OCI-LY7 (cell line): ENCODE data around the gene EYS. TPM values are rescaled to one million over a fixed set of nuclear protein-coding genes. Genes with fewer than 3 reads are reported as not detected.

Experiments
- BruUV-seq: library from RNA; stranded (reverse); fragments of 400-500 nt; replicated peaks from 2 replicates; lab custom pipeline; 2021; lab: Mats Ljungman, UMichigan
- CTCF ChIA-PET: fragments of 300-600 bp; sonication (Branson Sonifier 250); formaldehyde crosslinking; loops from one replicate; lab custom pipeline; 2022; ENCODE audit warnings: antibody characterized with exemption; ENCODE audit not compliant: unreplicated experiment; lab: Charles Lee
- POLR2A ChIA-PET: fragments of 300-600 bp; sonication (Branson Sonifier 250); formaldehyde crosslinking; loops from one replicate; lab custom pipeline; 2022; ENCODE audit warnings: antibody characterized with exemption; lab: Charles Lee
- DNase-seq: peaks from one replicate; pipeline ENCODE4 v3.0.0-alpha.2; 2015; ENCODE audit warnings: low spot score
- H2AFZ ChIP-seq: fragments of 200-600 bp; sonication (generic), shearing (Covaris generic); 2 replicates; pipeline ENCODE4 v1.6.1; 2014; ENCODE audit warnings: mild to moderate bottlenecking, antibody characterized with exemption, low read length, moderate library complexity
- H3K27ac ChIP-seq: fragments of 200-600 bp; sonication (generic); 2 replicates; pipeline ENCODE4 v1.5.1; 2014; ENCODE audit warnings: mixed run types, low read depth, mild to moderate bottlenecking, moderate library complexity, low read length, inconsistent platforms; ENCODE audit not compliant: poor library complexity, severe bottlenecking
- H3K36me3 ChIP-seq: fragments of 200-600 bp; sonication (generic); 2 replicates; pipeline ENCODE4 v1.6.1; 2014; ENCODE audit warnings: mild to moderate bottlenecking, antibody characterized with exemption, low read length, moderate library complexity, mixed read lengths; ENCODE audit not compliant: insufficient read depth
- H3K4me1 ChIP-seq: fragments of 200-600 bp; sonication (generic); 2 replicates; pipeline ENCODE4 v1.5.1; 2014; ENCODE audit warnings: mild to moderate bottlenecking, low read length; ENCODE audit not compliant: insufficient read depth, poor library complexity, severe bottlenecking
- H3K4me2 ChIP-seq: fragments of 200-600 bp; sonication (generic); 2 replicates; pipeline ENCODE4 v1.6.1; 2014; ENCODE audit warnings: mild to moderate bottlenecking, low read length
- H3K4me3 ChIP-seq: fragments of 200-600 bp; sonication (generic); 2 replicates; pipeline ENCODE4 v1.5.1; 2014; ENCODE audit warnings: mild to moderate bottlenecking, low read depth, low read length; ENCODE audit not compliant: poor library complexity, severe bottlenecking
- H3K79me2 ChIP-seq: fragments of 200-600 bp; sonication (generic); 2 replicates; pipeline ENCODE4 v1.6.1; 2016; ENCODE audit warnings: low read depth, mild to moderate bottlenecking, low read length, moderate library complexity, mixed read lengths; ENCODE audit not compliant: insufficient read depth
- H3K9me2 ChIP-seq: fragments of 200-600 bp; sonication (generic); 2 replicates; pipeline ENCODE4 v1.6.1; 2016; ENCODE audit warnings: mild to moderate bottlenecking, low read length, mixed read lengths; ENCODE audit not compliant: insufficient read depth
- H3K9me3 ChIP-seq: fragments of 200-600 bp; sonication (generic); 2 replicates; pipeline ENCODE4 v1.6.1; 2014; ENCODE audit warnings: mild to moderate bottlenecking, mixed run types, low read length, mixed read lengths
- H4K20me1 ChIP-seq: fragments of 200-600 bp; sonication (generic); 2 replicates; pipeline ENCODE4 v1.6.1; 2014; ENCODE audit warnings: mild to moderate bottlenecking, antibody characterized with exemption, low read length, moderate library complexity, mixed read lengths; ENCODE audit not compliant: insufficient read depth
- CTCF ChIP-seq: fragments of 200-600 bp; sonication (generic); conservative IDR thresholded peaks from 2 replicates; pipeline ENCODE4 v1.5.1; 2014; ENCODE audit warnings: mild to moderate bottlenecking, antibody characterized with exemption, low read length, moderate library complexity, mixed read lengths
- EZH2phosphoT487 ChIP-seq: fragments of 200-600 bp; sonication (generic); IDR thresholded peaks from 2 replicates; pipeline ENCODE4 v1.6.1; 2018; ENCODE audit warnings: low read depth, borderline replicate concordance, mild to moderate bottlenecking, mixed run types, antibody characterized with exemption, low read length, moderate library complexity, mixed read lengths
- intact Hi-C: fragments of 100-400 bp; cut with micrococcal nuclease; formaldehyde crosslinking; loops from one replicate; pipeline ENCODE4 v1.10.0; 2022; ENCODE audit not compliant: unreplicated experiment
- total RNA-seq, 2 experiments: library from RNA; depleted of rRNA in 1 of 2; stranded (reverse); fragments of >200 nt in 1 of 2; shearing (Covaris generic) in 1 of 2; gene quantifications; 2 replicates each; pipeline ENCODE4 v1.2.3, GENCODE V29; 2014 to 2022

EYS gene
- total RNA-seq, 2 experiments from 2014 or later = not detected

GRCh38 chr6:64732888-64733287 lies 974.1 kb downstream of the EYS start:
- TF ChIP-seq CTCF = 0 out of 2 replicates have a peak, but pooled peaks have one; percentile 16
- no peak for TF ChIP-seq EZH2phosphoT487
- H3K4me1 ChIP-seq = no peaks in the 10 kb centered on the region
- H3K27ac ChIP-seq = no peak overlapping the region
- CTCF ChIA-PET = no interaction called here
- H2AFZ ChIP-seq = no peak overlapping the region
- POLR2A ChIA-PET = interaction anchor here (0.6 kb wide), 1 partner anchor 165 kb away, joined by 5 read pairs; no protein-coding TSS in a partner anchor
- H3K79me2 ChIP-seq = no peaks in the 10 kb centered on the region
- H4K20me1 ChIP-seq = no peaks in the 10 kb centered on the region
- no peak overlapping the region for H3K4me3 ChIP-seq
- no peaks in the 10 kb centered on the region for H3K9me3 ChIP-seq
- no peaks in the 10 kb centered on the region for H3K9me2 ChIP-seq
- BruUV-seq = no TSS peak
- no peaks in the 10 kb centered on the region for H3K36me3 ChIP-seq
- no peak overlapping the region for H3K4me2 ChIP-seq
- no peak for DNase-seq
- intact Hi-C loops = no loop called here

GRCh38 chr6:64729522-64729921 lies 977.5 kb downstream of the EYS start:
- Histone ChIP-seq H3K9me3 (no peaks in the 10 kb centered on the region), H3K4me1 (no peaks in the 10 kb centered on the region), H3K4me2 (no peak overlapping the region), H3K9me2 (no peaks in the 10 kb centered on the region), H3K27ac (no peak overlapping the region), H3K36me3 (no peaks in the 10 kb centered on the region), H2AFZ (no peak overlapping the region), H3K4me3 (no peak overlapping the region), H3K79me2 (no peaks in the 10 kb centered on the region), H4K20me1 (no peaks in the 10 kb centered on the region)
- POLR2A ChIA-PET = interaction anchor here (1.0 kb wide), 1 partner anchor 8 kb away, joined by 5 read pairs; no protein-coding TSS in a partner anchor
- CTCF ChIA-PET = no interaction called here
- no TSS peak for BruUV-seq
- TF ChIP-seq EZH2phosphoT487 = no peak
- TF ChIP-seq CTCF = no peak
- DNase-seq = no peak
- intact Hi-C loops = no loop called here

GRCh38 chr6:64727075-64727474 lies 980.0 kb downstream of the EYS start:
- H3K36me3 ChIP-seq = no peaks in the 10 kb centered on the region
- no peak for TF ChIP-seq CTCF
- no peak for TF ChIP-seq EZH2phosphoT487
- no peaks in the 10 kb centered on the region for H4K20me1 ChIP-seq
- H3K9me3 ChIP-seq = no peaks in the 10 kb centered on the region
- H3K4me1 ChIP-seq = no peaks in the 10 kb centered on the region
- H3K79me2 ChIP-seq = no peaks in the 10 kb centered on the region
- H3K4me3 ChIP-seq = no peak overlapping the region
- no peaks in the 10 kb centered on the region for H3K9me2 ChIP-seq
- H3K27ac ChIP-seq = no peak overlapping the region
- POLR2A ChIA-PET = interaction anchor here (1.1 kb wide), 1 partner anchor 10 kb away, joined by 3 read pairs; no protein-coding TSS in a partner anchor
- BruUV-seq = no TSS peak
- intact Hi-C loops = no loop called here
- no peak for DNase-seq
- CTCF ChIA-PET = no interaction called here
- H2AFZ ChIP-seq = no peak overlapping the region
- H3K4me2 ChIP-seq = no peak overlapping the region
